GM23248 (cell line): Measurements from ENCODE around the gene ZNF653.

ENCODE experiments used
- EZH2 ChIP-seq: fragments of 200-600 bp; sonication (generic); IDR thresholded peaks from 2 replicates; pipeline ENCODE4 v1.6.1; 2018; ENCODE audit warnings: antibody characterized with exemption, mild to moderate bottlenecking; ENCODE audit not compliant: insufficient read depth, poor library complexity, severe bottlenecking
- EZH2phosphoT487 ChIP-seq: fragments of 200-600 bp; sonication (generic); IDR thresholded peaks from 2 replicates; pipeline ENCODE4 v1.6.1; 2018; ENCODE audit warnings: antibody characterized with exemption, moderate library complexity, mild to moderate bottlenecking, low read depth; ENCODE audit not compliant: insufficient read depth

DNA sequence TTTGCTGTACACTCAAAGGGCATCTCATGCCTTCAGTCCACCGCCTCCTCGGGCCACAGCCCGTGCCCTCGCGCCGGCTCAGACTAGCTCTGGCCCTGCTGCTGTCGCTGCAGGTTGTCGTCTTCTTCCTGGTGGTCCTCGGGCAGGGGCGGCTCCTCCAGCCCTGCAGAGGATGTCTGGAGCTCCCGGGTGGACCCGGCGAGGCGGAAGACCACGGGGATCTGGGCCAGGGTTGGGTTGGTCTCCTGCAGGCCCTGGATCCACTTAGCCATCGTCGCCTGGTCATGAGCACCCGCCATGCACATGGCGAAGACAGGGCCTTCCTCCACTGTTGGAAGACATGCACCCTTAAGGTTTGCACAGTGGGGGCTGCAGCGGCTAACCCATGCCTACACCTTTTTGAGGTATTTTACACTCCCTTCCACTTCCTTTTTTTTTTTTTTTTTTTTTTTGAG is 489 bp upstream of the ZNF653 start:
- TF ChIP-seq EZH2: no peak
- TF ChIP-seq EZH2phosphoT487: no peak
